Fibroblast of skin of back (primary cell): ENCODE measurements around the gene GRIN2D.

Experiments used
- DNase-seq: peaks from one replicate; pipeline ENCODE4 v3.0.0-alpha.2; 2013

Gene GRIN2D

GRCh38 chr19:48398102-48398374 lies 4.6 kb downstream of the GRIN2D start:
- no peak for DNase-seq

GRCh38 chr19:48398375-48399235 lies 5.1 kb downstream of the GRIN2D start:
- peak; percentile 81 for DNase-seq

- peak; percentile 80 for DNase-seq
Observed at GRCh38 chr19:48400018-48400742, 6.7 kb downstream of the GRIN2D start.

- DNase-seq = no peak
Observed at GRCh38 chr19:48401287-48401686, 7.8 kb downstream of the GRIN2D start.

GRCh38 chr19:48403606-48404005 lies 10.1 kb downstream of the GRIN2D start:
- DNase-seq = peak; percentile 79

- DNase-seq = no peak
Observed at GRCh38 chr19:48405010-48405659, 11.7 kb downstream of the GRIN2D start.

- no peak for DNase-seq
Observed at GRCh38 chr19:48405850-48406249, 12.4 kb downstream of the GRIN2D start.

GRCh38 chr19:48413879-48414587 lies 20.6 kb downstream of the GRIN2D start:
- DNase-seq = peak; percentile 80

GRCh38 chr19:48415395-48415794 lies 21.9 kb downstream of the GRIN2D start:
- DNase-seq = peak; percentile 80

GRCh38 chr19:48415806-48416221 lies 22.3 kb downstream of the GRIN2D start:
- DNase-seq = no peak

GRCh38 chr19:48417421-48417820 lies 24.0 kb downstream of the GRIN2D start:
- DNase-seq = no peak

GRCh38 chr19:48418317-48419064 lies 25.0 kb downstream of the GRIN2D start:
- DNase-seq = peak; percentile 73

- DNase-seq = peak; percentile 70
Observed at GRCh38 chr19:48419158-48419920, 25.9 kb downstream of the GRIN2D start.

GRCh38 chr19:48421548-48421947 lies 28.1 kb downstream of the GRIN2D start:
- no peak for DNase-seq

- DNase-seq = peak; percentile 84
Observed at GRCh38 chr19:48424694-48425219, 31.3 kb downstream of the GRIN2D start.

- DNase-seq = no peak
Observed at GRCh38 chr19:48428670-48429069, 35.2 kb downstream of the GRIN2D start.

GRCh38 chr19:48433337-48433736 lies 39.9 kb downstream of the GRIN2D start:
- no peak for DNase-seq

GRCh38 chr19:48436586-48436985 lies 43.1 kb downstream of the GRIN2D start:
- no peak for DNase-seq

GRCh38 chr19:48441360-48442050 lies 48.0 kb downstream of the GRIN2D start:
- no peak for DNase-seq
